K562 (cell line): ENCODE results near the gene AFM. TPM values are rescaled to one million over a fixed set of nuclear protein-coding genes. Genes with fewer than 3 reads are reported as not detected.

Source experiments
- polyA plus RNA-seq, 8 experiments: library from polyadenylated mRNA; depleted of rRNA in 4 of 8; stranded (reverse) in 5 of 8; unstranded in 3 of 8; fragments of >200 nt; fragmentation: Nextera tagmentation in 2 of 8; fragmentation: Illumina TruSeq in 1 of 8; extraction: Ambion mirVana in 2 of 8; extraction: Trizol in 1 of 8; gene quantifications; 2 replicates each; pipeline versions ENCODE4 v1.2.1 to v1.2.3, GENCODE V29; 2011 to 2014; ENCODE audit warnings: inconsistent platforms in 1 of 8, missing spikeins in 1 of 8
- total RNA-seq, 7 experiments: library from RNA; depleted of rRNA in 6 of 7; stranded (reverse); fragments of >200 nt in 6 of 7; fragmentation: Illumina TruSeq in 2 of 7; extraction: Trizol in 2 of 7; gene quantifications; 2 replicates each; pipeline versions ENCODE4 v1.2.1 to v1.2.3, GENCODE V29; 2011 to 2021; ENCODE audit warnings: low replicate concordance in 1 of 7
- TF ChIP-seq, protein P1 (sequence below): fragments of 450-650 bp; IDR thresholded peaks from 2 replicates; pipeline ENCODE4 v1.6.1; 2016; ENCODE audit warnings: low read depth

The AFM gene
- total and polyA plus RNA-seq, 9 of the 15 experiments (the other 6 are each of a cell fraction or from before 2014, with no cell fraction given), result 0.07 to 0.15 (median 0.12) TPM; not detected in 5

DNA sequence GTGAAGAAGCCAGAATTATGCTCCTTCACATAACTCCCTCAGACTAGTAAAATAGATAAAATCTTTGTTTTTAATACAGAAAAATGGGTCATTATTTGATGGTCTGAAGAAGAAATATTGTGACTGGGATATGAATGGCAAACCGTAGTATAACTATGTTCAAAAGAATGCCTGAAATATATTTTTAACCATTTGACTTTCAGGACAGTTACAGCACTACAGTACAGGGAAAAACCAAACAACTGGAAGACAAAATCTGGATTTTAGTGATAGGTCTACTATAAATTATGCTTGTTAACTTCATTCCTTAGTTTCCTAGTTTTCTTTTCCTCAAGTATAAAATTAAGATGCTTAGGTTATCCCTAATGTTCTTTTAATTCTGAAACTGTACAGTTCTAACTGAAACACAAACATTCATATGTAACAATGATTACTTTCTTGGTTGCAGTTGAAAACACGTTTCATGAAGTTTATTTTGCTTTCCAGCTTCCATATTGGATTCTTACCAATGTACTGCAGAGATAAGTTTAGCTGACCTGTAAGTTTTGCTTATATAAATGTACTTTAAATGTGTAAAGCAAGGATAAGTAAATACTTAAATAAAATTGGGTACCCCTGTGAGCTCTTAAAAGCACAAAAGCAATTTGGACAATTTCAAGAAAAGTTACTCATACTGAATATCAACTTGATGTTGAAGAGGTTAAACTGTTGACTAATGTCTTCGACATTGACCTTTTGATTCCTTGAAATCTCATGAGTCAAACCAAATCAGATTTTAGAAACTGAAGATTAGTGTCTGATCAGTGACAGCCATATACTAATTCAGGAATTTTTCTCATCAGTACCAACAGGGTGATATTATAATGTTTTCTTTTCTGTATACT lies 44.6 kb upstream of the AFM start (continued):
- TF ChIP-seq, protein P1, sequence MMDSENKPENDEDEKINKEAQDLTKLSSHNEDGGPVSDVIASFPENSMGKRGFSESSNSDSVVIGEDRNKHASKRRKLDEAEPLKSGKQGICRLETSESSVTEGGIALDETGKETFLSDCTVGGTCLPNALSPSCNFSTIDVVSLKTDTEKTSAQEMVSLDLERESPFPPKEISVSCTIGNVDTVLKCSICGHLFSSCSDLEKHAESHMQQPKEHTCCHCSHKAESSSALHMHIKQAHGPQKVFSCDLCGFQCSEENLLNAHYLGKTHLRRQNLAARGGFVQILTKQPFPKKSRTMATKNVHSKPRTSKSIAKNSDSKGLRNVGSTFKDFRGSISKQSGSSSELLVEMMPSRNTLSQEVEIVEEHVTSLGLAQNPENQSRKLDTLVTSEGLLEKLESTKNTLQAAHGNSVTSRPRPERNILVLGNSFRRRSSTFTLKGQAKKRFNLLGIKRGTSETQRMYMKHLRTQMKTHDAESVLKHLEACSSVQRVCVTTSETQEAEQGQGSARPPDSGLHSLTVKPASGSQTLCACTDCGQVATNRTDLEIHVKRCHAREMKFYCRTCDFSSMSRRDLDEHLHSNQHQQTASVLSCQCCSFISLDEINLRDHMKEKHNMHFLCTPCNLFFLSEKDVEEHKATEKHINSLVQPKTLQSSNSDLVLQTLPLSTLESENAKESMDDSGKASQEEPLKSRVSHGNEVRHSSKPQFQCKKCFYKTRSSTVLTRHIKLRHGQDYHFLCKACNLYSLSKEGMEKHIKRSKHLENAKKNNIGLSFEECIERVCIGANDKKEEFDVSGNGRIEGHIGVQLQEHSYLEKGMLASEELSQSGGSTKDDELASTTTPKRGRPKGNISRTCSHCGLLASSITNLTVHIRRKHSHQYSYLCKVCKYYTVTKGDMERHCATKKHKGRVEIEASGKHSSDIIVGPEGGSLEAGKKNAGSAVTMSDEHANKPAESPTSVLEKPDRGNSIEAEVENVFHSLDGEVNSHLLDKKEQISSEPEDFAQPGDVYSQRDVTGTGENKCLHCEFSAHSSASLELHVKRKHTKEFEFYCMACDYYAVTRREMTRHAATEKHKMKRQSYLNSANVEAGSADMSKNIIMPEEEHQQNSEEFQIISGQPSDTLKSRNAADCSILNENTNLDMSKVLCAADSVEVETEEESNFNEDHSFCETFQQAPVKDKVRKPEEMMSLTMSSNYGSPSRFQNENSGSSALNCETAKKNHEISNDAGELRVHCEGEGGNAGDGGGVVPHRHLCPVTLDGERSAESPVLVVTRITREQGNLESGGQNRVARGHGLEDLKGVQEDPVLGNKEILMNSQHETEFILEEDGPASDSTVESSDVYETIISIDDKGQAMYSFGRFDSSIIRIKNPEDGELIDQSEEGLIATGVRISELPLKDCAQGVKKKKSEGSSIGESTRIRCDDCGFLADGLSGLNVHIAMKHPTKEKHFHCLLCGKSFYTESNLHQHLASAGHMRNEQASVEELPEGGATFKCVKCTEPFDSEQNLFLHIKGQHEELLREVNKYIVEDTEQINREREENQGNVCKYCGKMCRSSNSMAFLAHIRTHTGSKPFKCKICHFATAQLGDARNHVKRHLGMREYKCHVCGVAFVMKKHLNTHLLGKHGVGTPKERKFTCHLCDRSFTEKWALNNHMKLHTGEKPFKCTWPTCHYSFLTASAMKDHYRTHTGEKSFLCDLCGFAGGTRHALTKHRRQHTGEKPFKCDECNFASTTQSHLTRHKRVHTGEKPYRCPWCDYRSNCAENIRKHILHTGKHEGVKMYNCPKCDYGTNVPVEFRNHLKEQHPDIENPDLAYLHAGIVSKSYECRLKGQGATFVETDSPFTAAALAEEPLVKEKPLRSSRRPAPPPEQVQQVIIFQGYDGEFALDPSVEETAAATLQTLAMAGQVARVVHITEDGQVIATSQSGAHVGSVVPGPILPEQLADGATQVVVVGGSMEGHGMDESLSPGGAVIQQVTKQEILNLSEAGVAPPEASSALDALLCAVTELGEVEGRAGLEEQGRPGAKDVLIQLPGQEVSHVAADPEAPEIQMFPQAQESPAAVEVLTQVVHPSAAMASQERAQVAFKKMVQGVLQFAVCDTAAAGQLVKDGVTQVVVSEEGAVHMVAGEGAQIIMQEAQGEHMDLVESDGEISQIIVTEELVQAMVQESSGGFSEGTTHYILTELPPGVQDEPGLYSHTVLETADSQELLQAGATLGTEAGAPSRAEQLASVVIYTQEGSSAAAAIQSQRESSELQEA, result no peak
